A673 (cell line): ENCODE data around the gene COMTD1. TPM values are rescaled to one million over a fixed set of nuclear protein-coding genes. Genes with fewer than 3 reads are reported as not detected.

ENCODE experiments used
- BruUV-seq: library from RNA; stranded (reverse); fragments of 400-500 nt; replicated peaks from 2 replicates; lab custom pipeline; 2021; lab: Mats Ljungman, UMichigan
- CTCF ChIA-PET: fragments of 300-600 bp; sonication (Branson Sonifier 250); formaldehyde crosslinking; loops from one replicate; lab custom pipeline; 2022; ENCODE audit warnings: antibody characterized with exemption; lab: Charles Lee
- POLR2A ChIA-PET: fragments of 300-600 bp; sonication (Branson Sonifier 250); formaldehyde crosslinking; loops from one replicate; lab custom pipeline; 2022; ENCODE audit warnings: antibody characterized with exemption; ENCODE audit not compliant: low non-redundant PET; lab: Charles Lee
- DNase-seq: peaks from one replicate; pipeline ENCODE4 v3.0.0-alpha.2; 2015; ENCODE audit warnings: low spot score
- H3K27ac ChIP-seq: fragments of 200-600 bp; sonication (generic); 2 replicates; pipeline ENCODE4 v1.5.1; 2016; ENCODE audit warnings: mixed run types, low read depth, mild to moderate bottlenecking, mixed read lengths, antibody characterized with exemption, low read length; ENCODE audit not compliant: poor library complexity, severe bottlenecking
- H3K27me3 ChIP-seq: fragments of 200-600 bp; sonication (generic); replicated peaks from 2 replicates; pipeline ENCODE4 v1.6.1; 2017; ENCODE audit warnings: mixed run types, low read depth, mild to moderate bottlenecking, mixed read lengths, antibody characterized with exemption, low read length; ENCODE audit not compliant: insufficient read depth, poor library complexity
- H3K36me3 ChIP-seq: fragments of 200-600 bp; sonication (generic); 2 replicates; pipeline ENCODE4 v1.6.1; 2016; ENCODE audit warnings: mixed run types, mild to moderate bottlenecking, mixed read lengths, antibody characterized with exemption, low read length; ENCODE audit not compliant: insufficient read depth, poor library complexity, severe bottlenecking
- H3K4me1 ChIP-seq: fragments of 200-600 bp; sonication (generic); 2 replicates; pipeline ENCODE4 v1.6.1; 2017; ENCODE audit warnings: mixed run types, mild to moderate bottlenecking, mixed read lengths, antibody characterized with exemption, low read length; ENCODE audit not compliant: insufficient read depth, poor library complexity, severe bottlenecking
- H3K4me3 ChIP-seq: fragments of 200-600 bp; sonication (generic); 2 replicates; pipeline ENCODE4 v1.5.1; 2016; ENCODE audit warnings: low read depth, mixed run types, mild to moderate bottlenecking, mixed read lengths, low read length; ENCODE audit not compliant: poor library complexity, severe bottlenecking
- H3K9me3 ChIP-seq: fragments of 200-600 bp; sonication (generic); 2 replicates; pipeline ENCODE4 v1.6.1; 2016; ENCODE audit warnings: mixed run types, low read depth, mild to moderate bottlenecking, mixed read lengths, antibody characterized with exemption, low read length; ENCODE audit not compliant: poor library complexity, severe bottlenecking
- EZH2 ChIP-seq: fragments of 200-600 bp; sonication (generic); IDR thresholded peaks from 2 replicates; pipeline ENCODE4 v1.6.1; 2017; ENCODE audit warnings: borderline replicate concordance, low read depth, mild to moderate bottlenecking, mixed read lengths, antibody characterized with exemption, low read length; ENCODE audit not compliant: poor library complexity, severe bottlenecking
- intact Hi-C: fragments of 100-400 bp; cut with micrococcal nuclease; formaldehyde crosslinking; loops from one replicate; pipeline ENCODE4 v1.10.0; 2022; ENCODE audit not compliant: unreplicated experiment
- total RNA-seq: library from RNA; stranded (reverse); gene quantifications from 2 replicates; pipeline ENCODE4 v1.2.3, GENCODE V29; 2021
- TF ChIP-seq, protein P1 (sequence below): fragments of 300-800, 200-600 bp; sonication (generic); conservative IDR thresholded peaks from 2 replicates; pipeline ENCODE4 v1.5.1; 2017; ENCODE audit warnings: low read depth, mild to moderate bottlenecking, antibody characterized with exemption, low read length, moderate library complexity, mixed read lengths

COMTD1 gene
- total RNA-seq, 1 experiment from 2014 or later = 3.4 TPM

DNA sequence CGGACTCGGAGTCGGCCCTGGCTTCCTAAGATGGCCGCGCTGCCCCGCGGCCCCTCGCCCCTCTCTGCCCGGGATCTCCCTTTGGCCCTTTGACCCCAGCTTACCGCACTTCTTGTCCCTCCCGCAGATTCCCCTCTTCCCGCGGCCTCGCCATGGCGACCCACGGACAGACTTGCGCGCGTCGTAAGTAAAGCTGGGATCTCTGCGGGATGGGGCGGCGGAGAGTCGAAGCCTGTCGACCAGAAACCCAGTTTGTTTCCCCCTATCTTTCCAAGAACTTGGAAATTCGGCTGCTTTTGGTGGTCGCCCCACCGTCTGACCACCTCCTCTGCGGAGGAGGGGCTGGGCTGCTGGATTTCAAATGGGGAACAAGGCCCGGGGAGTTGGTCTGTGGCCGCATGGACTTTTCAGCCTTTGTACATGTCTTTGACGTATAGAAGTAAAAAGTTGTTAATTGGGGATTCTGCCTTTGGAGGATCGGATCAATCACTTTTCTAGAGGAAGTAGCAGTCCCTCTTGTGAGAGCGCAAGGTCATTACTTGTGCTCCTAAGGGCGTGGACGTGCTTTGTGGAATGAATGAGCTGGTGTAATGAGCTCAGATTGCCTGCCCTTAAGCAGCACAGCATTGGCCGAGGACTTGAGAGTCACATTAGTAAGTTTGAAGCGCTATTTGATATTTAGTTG, 24.6 kb downstream of the COMTD1 start:
- Histone ChIP-seq H3K4me3 (peak overlapping the region; percentile 99), H3K36me3 (peaks cover 43% of the 10 kb centered on the region), H3K4me1 (peaks cover 11% of the 10 kb centered on the region), H3K27ac (peak overlapping the region; percentile 100), H3K9me3 (no peaks in the 10 kb centered on the region), H3K27me3 (no peaks in the 10 kb centered on the region)
- CTCF ChIA-PET = interaction anchor here (0.8 to 1.2 kb wide), 3 partner anchors 19 to 110 kb away, joined by 4 to 13 read pairs (median 8); partner anchors contain the start of gene COMTD1
- DNase-seq = peak; percentile 48
- TF ChIP-seq, protein P1, sequence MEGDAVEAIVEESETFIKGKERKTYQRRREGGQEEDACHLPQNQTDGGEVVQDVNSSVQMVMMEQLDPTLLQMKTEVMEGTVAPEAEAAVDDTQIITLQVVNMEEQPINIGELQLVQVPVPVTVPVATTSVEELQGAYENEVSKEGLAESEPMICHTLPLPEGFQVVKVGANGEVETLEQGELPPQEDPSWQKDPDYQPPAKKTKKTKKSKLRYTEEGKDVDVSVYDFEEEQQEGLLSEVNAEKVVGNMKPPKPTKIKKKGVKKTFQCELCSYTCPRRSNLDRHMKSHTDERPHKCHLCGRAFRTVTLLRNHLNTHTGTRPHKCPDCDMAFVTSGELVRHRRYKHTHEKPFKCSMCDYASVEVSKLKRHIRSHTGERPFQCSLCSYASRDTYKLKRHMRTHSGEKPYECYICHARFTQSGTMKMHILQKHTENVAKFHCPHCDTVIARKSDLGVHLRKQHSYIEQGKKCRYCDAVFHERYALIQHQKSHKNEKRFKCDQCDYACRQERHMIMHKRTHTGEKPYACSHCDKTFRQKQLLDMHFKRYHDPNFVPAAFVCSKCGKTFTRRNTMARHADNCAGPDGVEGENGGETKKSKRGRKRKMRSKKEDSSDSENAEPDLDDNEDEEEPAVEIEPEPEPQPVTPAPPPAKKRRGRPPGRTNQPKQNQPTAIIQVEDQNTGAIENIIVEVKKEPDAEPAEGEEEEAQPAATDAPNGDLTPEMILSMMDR = no peak
- TF ChIP-seq EZH2 = no peak
- POLR2A ChIA-PET = interaction anchor here (0.5 to 0.7 kb wide), 2 partner anchors 23 to 810 kb away, joined by 3 to 7 read pairs; no protein-coding TSS in a partner anchor
- no TSS peak for BruUV-seq
- intact Hi-C loops = loop anchor here (2.0 kb wide), 1 partner anchor 24 kb away; the partner anchor contains the start of gene COMTD1

GRCh38 chr10:75210282-75211006, 25.3 kb downstream of the COMTD1 start, which contains the start of gene VDAC2:
Gene VDAC2 (plus strand): TSS chr10:75210796. CDS start chr10:75211159, 363 bp downstream.
- DNase-seq = peak; percentile 93
- Histone ChIP-seq H3K4me3 (peak within 1 kb of the TSS; percentile 99), H3K9me3 (no peaks in the 10 kb centered on the region), H3K4me1 (peaks cover 11% of the 10 kb centered on the region), H3K27me3 (no peaks in the 10 kb centered on the region), H3K36me3 (peaks cover 36% of the 10 kb centered on the region), H3K27ac (peak within 1 kb of the TSS; percentile 100)
- ChIA-PET POLR2A (interaction anchor here (0.7 kb wide), 1 partner anchor 811 kb away, joined by 7 read pairs; no protein-coding TSS in a partner anchor), CTCF (interaction anchor here (0.8 to 1.2 kb wide), 3 partner anchors 20 to 109 kb away, joined by 4 to 13 read pairs (median 8); partner anchors contain the start of gene COMTD1)
- TF ChIP-seq EZH2 = no peak
- TF ChIP-seq, protein P1 = no peak
- BruUV-seq = no TSS peak
- intact Hi-C loops = loop anchor here (2.0 kb wide), 1 partner anchor 24 kb away; the partner anchor contains the start of gene COMTD1

DNA sequence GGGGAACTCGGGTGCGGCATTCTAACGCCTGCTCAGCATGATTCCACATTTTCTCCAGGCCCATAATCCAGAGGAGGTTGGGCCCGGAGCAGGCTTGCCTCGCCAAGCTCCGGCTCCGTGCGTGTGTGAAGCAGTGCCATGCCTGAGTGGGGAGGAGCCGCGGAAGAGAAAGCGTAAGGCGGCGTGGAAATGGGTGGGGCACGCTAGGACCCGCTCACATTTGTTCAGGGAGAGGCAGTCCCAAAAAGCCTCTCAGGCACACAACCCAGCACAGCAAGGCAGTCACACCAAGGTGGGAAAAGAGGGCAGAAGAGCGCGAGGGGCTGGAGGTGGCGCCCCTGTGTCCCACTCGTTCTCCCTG, 25.9 kb downstream of the COMTD1 start:
- peaks cover 11% of the 10 kb centered on the region for H3K4me1 ChIP-seq
- H3K27me3 ChIP-seq = no peaks in the 10 kb centered on the region
- BruUV-seq = TSS peak; percentile 91
- ChIA-PET CTCF (no interaction called here), POLR2A (no interaction called here)
- H3K9me3 ChIP-seq = no peaks in the 10 kb centered on the region
- TF ChIP-seq, protein P1 = no peak
- no peak for TF ChIP-seq EZH2
- intact Hi-C loops = loop anchor here (2.0 kb wide), 1 partner anchor 25 kb away; the partner anchor contains the start of gene COMTD1
- peaks cover 30% of the 10 kb centered on the region for H3K36me3 ChIP-seq
- peak overlapping the region; percentile 100 for H3K27ac ChIP-seq
- peak overlapping the region; percentile 99 for H3K4me3 ChIP-seq
- DNase-seq = peak; percentile 87
